NOMO-1 treated with DMSO at 0.1 percent for 48 hours (cell line): ENCODE results near the gene C18orf54.
"Not testable (repeated sequence)": the region's sequence is repeated elsewhere in the genome, so short reads cannot be mapped to it uniquely, and the experiment has no call there.

ENCODE experiments used
- DNase-seq: peaks from one replicate; lab custom pipeline; 2025; ENCODE audit not compliant: unreplicated experiment; lab: John Stamatoyannopoulos, UW

C18orf54 gene

DNA sequence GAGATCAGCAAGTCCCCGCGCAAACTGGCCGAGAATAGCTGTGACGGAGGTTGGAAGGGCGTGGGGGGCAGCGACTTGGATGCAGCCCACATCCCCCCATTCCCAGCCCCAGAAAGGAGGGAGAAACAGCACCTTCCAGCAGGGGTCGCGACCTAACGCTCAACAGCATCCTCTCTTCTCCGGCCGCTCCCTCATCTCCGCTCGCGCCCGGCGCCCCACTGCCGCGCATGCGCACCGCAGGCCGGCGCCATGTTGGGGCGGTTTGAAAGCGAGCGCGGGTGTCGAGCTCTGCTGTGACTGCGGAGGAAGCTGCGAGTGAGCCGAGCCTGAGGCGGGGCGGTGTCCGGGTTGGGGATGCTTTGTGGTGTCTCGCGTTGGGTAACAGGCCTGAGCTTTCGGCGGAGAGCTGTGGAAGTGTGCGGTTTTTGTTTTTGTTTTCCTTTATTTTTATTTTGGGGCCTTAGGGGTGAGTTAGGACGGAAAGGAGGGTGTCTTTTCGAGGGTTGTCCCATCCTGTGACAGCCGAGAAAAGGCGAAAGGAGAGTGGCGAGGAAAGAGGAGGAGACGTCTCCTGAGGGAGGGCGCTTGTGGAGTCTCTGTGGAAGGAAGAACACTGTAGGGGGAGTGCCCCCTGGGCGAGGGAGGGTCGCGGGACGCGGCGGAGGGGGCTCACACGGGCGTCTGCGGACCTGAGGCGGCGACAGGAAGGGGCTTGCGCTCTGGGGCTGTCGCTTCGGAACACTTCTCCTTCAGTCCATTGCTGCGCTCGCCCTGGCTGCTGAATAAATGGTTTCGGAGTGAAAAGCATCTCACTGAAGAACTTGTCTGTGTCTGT lies at the start of gene C18orf54, which contains the start of gene STARD6:
TSS of gene C18orf54 (plus strand) at position 247 of the 835 bp plus-strand sequence. CDS start 2,667 bp downstream, outside the sequence.
TSS of gene STARD6 (minus strand) at position 199 of the 835 bp plus-strand sequence. CDS start 3,285 bp downstream, outside the sequence.
- peak; percentile 88 for DNase-seq

DNA sequence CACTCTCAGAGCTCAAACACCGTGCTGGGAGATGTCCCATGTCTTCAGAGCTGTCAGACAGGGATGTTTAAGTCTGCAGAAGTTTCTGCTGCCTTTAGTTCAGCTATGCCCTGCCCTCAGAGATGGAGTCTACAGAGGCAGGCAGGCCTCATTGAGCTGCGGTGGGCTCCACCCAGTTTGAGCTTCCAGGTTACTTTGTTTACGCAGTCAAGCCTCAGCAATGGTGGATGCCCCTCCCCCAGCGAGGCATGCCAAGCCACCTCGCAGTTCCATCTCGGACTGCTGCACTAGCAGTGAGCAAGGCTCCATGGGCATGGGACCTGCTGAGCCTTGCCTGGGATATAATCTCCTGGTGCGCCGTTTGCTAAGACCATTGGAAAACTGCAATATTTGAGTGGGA lies 48.1 kb upstream of the C18orf54 start:
- not testable (repeated sequence) for DNase-seq

DNA sequence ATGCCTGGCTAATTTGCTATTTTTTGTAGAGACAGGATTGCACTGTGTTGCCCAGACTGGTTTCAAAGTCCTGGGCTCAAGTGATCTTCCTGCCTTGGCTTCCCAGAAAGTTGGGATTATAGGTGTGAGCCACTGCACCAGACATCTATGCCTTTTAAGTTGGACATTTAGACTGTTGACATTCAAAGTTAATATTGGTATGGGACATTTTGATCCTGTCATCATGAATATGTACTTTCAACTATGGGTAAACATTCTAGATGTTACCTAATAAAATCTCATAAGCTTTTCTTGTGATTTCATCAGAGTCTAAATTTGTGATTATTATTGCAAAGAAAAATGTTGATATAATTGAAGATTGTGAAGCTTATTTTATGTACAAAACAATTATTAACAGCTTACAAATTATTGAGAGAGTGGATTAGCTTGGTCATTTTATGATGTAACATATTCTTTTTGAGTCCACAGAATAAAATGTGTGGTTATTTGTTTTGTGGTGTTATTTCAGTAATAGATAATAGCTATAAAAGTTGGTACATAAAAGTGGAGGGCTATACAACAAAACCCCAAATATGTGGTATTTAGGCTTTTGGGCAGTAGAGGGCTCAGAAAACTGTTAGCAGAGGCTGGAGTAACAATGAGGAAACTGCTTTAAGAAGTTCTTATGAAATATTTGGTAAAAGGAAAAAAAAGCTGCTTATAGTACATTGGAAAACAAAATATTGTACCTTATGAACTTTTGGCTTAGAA lies 41.5 kb upstream of the C18orf54 start:
- no peak for DNase-seq

DNA sequence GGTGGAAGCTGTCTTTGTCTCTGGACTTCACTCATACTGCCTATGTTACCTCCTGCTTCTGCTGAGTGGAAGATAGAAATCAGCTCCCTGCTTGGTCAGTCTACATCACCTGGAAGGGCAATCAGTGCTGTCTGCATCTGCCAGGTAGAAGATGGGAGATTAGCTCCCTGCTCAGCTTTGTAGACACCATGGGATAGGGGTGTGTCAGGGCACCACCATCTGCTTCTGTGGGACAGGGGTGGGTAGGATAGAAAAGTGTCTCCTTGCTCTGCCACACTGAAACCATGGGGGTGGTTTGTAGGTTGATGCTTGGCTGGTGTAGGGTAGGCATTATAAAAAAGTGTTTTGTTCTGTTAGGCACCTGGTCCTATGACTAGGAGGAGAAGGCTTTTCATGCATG lies 34.1 kb upstream of the C18orf54 start:
- no peak for DNase-seq

DNA sequence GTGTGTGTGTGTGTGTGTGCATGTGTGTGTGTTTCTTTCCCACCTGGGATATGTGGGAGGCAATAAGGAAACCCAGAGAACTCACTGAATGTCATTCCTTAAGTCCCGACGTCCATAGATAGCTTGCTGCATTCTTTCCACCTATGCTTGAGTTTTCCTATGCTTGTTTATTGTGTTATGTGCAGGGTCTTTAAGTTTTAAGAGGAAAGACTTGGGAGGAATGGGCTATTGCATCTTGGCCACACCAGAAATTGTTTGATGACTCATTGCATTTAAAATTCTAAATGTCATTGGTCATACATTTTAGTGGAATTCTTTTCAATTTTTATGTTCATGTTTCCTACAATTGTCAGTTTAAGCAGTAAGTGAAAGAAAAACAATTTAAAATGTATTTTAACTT lies 33.7 kb upstream of the C18orf54 start:
- no peak for DNase-seq

DNA sequence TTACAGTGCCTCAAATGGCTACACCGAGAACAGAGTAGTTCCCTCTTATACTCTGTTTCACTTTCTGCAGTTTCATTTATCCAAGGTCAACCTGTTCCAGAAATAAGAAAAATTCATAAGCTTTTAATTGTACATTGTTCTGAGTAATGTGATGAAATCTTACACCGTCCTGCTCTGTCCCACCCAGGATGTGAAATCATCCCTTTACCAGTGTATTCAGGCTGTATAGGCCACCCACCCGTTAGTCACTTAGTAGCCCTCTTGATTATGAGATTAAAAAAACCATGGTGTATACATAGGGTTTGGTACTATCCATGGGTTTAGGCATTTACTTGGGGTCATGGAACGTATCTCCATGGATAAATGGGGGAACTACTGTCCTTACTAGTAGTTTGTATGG lies 29.9 kb upstream of the C18orf54 start:
- no peak for DNase-seq

DNA sequence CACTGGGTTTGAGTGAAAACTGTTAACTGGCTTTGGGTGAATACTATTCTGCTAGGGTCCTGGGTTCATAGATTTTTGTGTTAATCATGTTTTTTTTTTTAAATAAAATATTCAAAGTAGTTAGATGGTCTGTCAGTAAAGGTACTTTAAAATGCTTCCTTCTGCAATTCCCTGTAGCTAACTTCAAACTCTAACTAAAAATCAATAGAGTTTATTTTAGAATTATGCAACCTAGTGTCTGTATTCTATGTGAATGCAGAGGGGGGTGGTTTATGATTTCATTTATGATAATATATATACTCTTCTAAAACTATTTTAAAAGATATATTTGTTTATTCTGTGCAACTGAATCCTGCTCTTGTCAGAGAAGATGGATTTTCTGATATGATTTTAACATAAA lies 27.9 kb upstream of the C18orf54 start:
- DNase-seq = no peak

DNA sequence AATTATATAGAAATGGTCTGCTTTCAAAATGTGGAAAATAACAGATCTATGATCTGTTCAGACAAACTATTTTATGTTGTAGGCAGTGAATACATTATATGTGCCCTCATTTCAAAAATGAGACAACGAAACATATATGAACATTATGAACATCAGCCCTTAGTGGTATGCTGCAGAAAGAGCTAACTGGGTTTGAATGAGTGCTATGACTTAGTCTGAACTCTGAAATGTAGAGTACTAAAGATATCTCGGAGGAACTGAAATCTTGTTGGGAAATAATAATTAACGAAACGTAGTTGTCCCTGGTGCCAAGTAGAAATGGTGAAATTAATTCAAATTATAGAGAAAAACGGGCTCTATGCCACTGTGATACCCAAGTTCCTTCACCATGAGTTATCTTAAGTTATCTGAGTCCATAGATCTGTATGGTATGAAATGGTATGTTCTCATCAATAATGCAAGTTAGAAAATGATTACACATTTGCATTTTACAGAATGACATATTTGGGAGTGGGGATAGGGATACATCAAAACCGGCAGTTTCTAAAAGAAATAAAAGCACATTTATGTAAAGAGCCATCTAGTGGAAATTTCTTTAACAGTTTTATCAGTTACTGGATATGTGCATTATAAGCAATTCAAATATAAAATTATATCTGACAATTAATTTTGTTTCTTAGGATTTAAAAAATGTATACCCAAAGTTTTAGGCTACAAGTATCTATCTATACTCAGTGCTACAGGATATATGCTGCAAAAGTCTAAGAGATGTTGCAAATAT lies 26.7 kb upstream of the C18orf54 start:
- DNase-seq = peak; percentile 6

DNA sequence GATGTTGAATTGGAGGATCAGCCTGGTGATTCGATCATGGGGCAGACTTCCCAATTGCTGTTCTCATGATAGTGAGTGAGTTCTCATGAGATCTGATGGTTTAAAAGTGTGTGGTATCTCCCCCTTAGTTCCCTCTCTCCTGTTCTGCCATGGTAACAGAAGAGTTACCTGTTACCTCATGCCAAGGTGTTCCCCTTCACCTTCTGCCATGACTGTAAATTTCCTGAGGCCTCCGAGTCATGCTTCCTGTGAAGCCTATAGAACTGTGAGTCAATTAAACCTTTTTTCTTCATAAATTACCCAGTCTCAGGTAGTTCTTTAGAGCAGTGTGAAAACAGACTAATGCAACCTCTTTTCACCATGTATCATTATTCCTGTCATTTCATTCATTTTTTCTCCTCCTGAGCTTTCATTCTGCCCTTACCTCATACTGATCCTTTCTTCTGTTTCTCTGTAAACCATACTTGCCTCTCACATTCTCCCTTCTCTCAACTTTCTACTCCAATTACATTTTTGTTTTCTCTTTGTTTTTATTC lies 22.0 kb upstream of the C18orf54 start:
- DNase-seq = no peak

DNA sequence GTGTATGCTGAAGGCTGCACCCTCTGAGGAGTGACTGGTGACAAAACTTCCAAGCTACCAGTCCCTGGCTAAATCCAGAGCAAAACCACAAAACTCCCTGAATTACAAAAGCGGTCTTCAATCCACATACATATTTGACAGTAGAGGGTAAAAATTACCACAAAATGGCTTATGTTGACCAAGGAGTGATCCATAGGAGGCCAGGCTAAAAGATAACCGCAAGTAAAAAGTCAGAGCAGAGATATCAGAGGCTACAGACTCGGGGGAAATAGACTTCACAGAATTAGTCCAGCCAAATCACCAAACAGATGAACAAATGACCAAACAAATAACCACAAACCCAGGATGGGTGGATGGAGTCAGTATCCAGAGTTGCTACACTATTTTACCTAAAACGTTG lies 19.5 kb upstream of the C18orf54 start:
- no peak for DNase-seq

DNA sequence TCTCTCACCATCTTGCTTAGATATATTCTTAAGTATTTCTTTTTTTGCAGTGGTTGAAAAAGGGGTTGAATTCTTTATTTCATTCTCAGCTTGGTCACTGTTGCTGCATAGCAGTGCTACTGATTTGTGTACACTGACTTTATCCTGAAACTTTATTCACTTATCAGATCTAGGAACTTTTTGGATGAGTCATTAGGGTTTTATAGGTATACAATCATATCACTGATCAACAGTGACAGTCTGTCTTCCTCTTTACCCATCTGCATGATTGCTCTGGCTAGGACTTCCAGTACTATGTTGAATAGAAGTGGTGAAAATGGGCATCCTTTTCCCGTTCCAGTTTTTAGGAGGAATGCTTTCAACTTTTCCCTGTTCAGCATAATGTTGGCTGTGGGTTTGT lies 6.5 kb upstream of the C18orf54 start:
- no peak for DNase-seq

DNA sequence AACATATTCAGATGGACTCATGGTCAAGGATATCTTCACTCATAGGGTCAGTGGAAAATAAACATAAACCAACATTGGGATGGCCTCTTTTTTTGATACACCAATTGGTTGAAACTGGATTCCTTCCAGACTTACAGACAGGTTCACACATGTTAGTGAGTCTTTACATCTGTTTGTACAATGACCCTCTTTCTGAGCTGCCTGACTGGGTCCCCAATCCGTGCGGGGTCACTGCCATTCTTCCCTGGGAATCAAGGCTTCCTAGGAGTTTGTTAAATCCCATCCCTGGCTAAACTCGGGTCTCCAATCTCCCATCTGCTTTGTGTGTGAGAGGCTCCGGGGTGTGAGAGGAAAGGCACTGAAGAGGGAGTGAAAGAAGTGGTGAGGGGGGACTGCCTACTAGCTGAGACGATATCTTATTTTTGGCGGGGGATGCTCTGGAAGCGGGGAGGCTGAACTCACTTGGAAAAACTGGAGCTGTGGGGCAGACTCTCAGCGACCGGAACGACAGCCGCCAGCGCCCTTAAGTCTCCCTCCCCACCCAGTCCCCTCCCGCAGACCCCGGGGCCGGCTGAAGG lies 535 bp upstream of the C18orf54 start:
- DNase-seq = no peak

DNA sequence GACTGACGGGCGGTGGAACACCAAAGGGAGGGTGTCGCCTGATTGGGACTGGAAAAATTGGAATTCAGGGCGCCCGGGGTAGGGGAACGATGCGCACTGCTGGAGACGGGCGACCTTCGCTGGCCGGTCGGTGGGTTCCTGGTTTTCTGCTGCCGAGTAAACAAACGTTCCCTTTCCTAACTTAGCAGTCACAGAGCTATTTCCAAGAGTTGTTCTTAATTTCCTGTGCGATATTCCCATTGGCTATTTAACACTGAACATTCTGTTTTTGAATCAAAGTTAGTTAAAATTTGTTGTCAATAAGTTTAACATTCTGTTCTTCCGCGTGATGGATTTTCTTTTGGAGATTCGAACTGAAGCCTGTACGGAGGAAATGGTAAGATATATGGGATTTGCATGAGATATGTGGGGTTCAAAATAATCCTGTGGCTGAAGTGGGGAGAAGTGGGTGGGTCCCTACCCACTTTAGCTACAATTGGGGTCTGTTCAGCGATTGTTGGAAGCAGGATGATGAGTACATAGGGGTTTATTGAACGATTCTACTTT lies 862 bp downstream of the C18orf54 start:
- DNase-seq = peak; percentile 43

DNA sequence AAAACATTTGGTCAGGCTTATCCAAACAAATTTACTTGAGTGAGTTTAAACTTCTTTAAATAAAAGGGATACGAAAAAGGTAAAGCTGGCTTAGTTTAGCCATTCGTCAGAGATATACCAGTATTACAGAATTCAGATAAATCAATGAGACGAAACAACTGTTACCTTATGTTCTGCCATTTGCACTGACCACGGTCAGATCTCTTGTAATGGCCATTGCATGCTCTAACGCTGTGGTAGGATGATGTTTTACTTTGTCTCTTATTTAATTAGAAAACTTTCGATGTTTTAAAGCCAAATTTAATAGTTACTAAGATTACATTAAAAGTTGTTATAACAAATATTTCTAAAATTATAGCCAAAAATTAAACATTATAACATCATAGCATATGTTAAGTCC lies 1.5 kb downstream of the C18orf54 start:
- no peak for DNase-seq

DNA sequence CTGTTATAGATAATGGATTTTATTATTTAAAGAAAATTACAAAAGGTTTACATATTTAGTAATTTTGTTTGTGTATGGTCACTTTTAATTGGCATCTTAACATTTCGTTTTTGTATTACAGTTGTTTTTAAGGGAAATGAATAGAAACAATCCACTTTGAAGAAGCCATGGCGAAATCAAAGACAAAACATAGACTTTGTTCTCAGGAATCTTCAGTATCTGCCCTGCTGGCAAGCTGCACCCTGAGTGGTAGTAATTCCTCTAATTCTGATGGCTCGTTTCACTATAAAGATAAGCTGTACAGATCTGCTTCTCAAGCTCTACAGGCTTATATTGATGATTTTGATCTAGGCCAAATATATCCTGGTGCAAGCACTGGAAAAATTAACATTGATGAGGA lies 2.7 kb downstream of the C18orf54 start:
- DNase-seq = no peak

DNA sequence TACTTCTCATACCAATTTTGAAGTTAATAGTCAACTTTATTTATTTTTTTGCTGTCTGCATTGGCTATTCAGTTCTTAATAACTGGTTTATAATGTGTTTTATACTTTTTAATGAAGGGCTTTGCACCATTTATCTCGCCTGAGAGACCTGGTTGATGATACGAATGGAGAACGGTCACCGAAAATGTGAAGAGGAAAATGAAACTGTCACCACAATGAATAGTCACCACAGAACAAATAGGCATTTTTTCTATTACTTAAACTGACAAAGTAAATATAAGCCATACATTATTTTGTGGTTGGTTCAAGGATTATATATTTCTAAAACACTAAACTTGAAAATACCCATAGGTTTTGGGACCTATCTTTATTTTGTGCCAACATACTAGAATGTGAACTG lies 20.4 kb downstream of the C18orf54 start:
- DNase-seq = no peak

DNA sequence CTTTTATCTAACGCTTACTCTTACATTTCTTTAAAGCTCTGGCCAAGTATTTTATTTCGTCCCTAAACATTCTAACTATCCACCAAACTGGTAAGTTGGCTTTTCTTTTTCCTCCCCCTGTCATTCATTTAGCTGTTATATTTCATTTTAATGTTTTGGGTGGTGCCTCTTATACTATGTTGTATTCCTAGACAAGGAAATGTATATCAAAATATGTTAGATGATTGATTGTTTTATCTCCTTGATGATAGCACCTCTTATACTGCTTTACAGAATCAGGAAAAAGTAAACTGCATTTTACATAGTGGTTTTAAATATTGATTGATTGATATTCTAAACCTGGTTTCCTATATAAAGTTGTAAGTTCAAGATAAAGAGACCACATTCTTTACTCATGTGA lies 23.9 kb downstream of the C18orf54 start:
- DNase-seq = no peak

DNA sequence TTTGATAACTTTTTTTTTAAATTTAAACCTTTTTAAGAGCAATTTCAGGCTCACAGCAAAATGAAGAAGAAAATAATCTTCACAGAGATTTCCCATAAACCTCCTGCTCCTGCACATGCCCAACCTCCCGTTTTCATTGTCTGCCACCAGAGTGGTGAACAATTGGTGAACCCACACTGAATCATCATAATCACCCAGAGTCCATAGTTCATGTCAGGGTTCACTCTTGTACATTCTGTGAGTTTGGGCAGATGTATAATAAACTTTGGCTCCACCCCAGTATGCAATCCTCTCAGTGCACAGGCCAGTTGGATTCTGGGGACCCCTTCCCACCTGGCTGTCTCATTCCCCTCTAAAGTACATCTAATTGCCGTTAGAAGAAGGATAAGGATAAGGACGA lies 24.4 kb downstream of the C18orf54 start:
- DNase-seq = no peak

DNA sequence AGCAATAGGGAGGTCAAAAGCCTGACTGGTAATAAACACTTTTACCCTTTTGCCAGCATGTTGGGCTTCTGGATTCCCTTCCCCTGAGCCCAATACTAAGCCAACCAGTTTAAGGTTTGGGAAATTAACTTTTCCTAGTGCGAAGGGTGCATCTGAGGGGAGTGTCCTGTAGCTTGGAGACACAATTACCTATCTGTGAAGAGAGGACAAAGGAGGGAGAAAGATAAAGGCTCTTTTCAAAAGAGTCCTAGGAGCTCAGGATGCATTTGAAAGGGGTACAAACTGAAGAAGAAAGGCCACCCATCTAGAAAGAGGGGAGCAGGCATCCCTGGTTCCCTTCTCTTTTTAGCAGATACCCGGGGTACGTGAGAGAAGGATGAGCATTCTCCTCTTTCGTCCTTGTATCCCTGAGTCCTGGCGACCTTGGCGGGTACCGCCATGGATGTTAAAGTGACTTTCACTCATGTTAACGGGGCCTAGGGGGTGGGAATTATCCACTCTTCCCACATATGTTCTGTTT lies 25.1 kb downstream of the C18orf54 start:
- DNase-seq = no peak

DNA sequence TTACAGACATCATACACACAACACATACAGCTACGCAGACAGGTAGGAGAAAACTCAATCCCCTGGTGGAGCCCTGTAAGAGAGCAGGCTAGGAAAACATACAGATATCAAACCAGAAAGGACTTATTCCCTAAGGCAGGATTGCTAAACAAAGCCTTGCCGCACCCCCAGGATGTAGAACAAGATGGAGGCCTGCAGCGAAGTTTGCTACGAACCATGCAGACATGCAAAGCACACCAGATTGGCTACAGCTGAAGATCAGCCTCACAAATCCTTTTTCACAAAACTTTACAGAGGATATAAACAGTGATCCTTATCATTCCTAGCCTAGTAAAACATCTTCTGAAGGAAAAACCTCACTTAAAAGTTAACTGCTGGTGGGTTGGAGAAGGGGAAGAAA lies 28.3 kb downstream of the C18orf54 start:
- no peak for DNase-seq
